ENCODE measurements around the gene DGKI. TPM values are rescaled to one million over a fixed set of nuclear protein-coding genes. Genes with fewer than 3 reads are reported as not detected.
A peak's percentile ranks its signal among the peaks of the same experiment; 100 is the strongest.

DGKI gene
- polyA plus RNA-seq, result under 1 TPM in 2 of 4 donors, not detected in 2; 0.35 to 0.54 TPM
- long read RNA-seq, donor 1, partial matches to known transcripts, result 1,912 of 1,928 reads
- long read RNA-seq, donor 1, other reads (novel, unspliced or antisense), result 16 of 1,928 reads
- long read RNA-seq, donor 2, partial matches to known transcripts, result 399 of 399 reads
- long read RNA-seq, donor 2, other reads (novel, unspliced or antisense), result 0 of 399 reads
- long read RNA-seq, donor 3, result 0 reads
- long read RNA-seq, donor 4, result 0 reads
- long read RNA-seq, donor 5, result 0 reads
- long read RNA-seq, donor 6, partial matches to known transcripts, result 646 of 646 reads
- long read RNA-seq, donor 6, other reads (novel, unspliced or antisense), result 0 of 646 reads
- long read RNA-seq, donor 7, partial matches to known transcripts, result 946 of 964 reads
- long read RNA-seq, donor 7, other reads (novel, unspliced or antisense), result 18 of 964 reads
- long read RNA-seq, donor 8, result 0 reads
- long read RNA-seq, donor 9, result 0 reads
- long read RNA-seq, donor 10, result 0 reads

GRCh38 chr7:137846827-137847567 lies at the start of gene DGKI:
DGKI (minus strand) TSS chr7:137846974.
- Histone ChIP-seq H3K9me3 (ENCODE audit: control insufficient read depth in 2 of 2, insufficient read depth in 1 of 2, low read depth in 1 of 2, low read length in 1 of 2) (no peaks in the 10 kb centered on the region), H3K4me3 (ENCODE audit: low read depth in 1 of 3, low read length in 3 of 3) (peak within 1 kb of the TSS in 2 of 3 donors; percentile 24 to 43), H3K27me3 (ENCODE audit: control insufficient read depth in 3 of 3, insufficient read depth in 3 of 3, low read length in 3 of 3) (peaks cover 2 to 50% (median 24%) of the 10 kb centered on the region in 3 donors), H3K36me3 (ENCODE audit: control insufficient read depth in 3 of 3, insufficient read depth in 2 of 3, low read depth in 1 of 3, low read length in 3 of 3) (no peaks in the 10 kb centered on the region), H3K4me1 (ENCODE audit: control insufficient read depth in 3 of 3, insufficient read depth in 2 of 3, low read depth in 1 of 3, low read length in 2 of 3) (peaks cover 0 to 4% (median 0%) of the 10 kb centered on the region in 3 donors), H3K27ac (ENCODE audit: low read depth in 1 of 3, low read length in 2 of 3) (peak within 1 kb of the TSS in 1 of 3 donors; percentile 11)
- DNase-seq (peak in 1 of 2 donors; percentile 20), FAIRE-seq (no peak)
- 2 to 11% (median 6%) methylated on average over 49 to 66 of the region's 66 CpGs for WGBS, 3 donors

- FAIRE-seq, result no peak
Measured at GRCh38 chr7:137895301-137896221, 48.8 kb upstream of the DGKI start.

GRCh38 chr7:137893143-137893742 lies 46.5 kb upstream of the DGKI start:
- peaks cover 11 to 48% (median 16%) of the 10 kb centered on the region in 3 donors for H3K36me3 ChIP-seq (ENCODE audit: control insufficient read depth in 3 of 3, insufficient read depth in 2 of 3, low read depth in 1 of 3, low read length in 3 of 3)
- H3K9me3 ChIP-seq (ENCODE audit: control insufficient read depth in 2 of 2, insufficient read depth in 1 of 2, low read depth in 1 of 2, low read length in 1 of 2), result peaks cover 0 to 9% of the 10 kb centered on the region in 2 donors
- no peaks in the 10 kb centered on the region for H3K4me1 ChIP-seq (ENCODE audit: control insufficient read depth in 3 of 3, insufficient read depth in 2 of 3, low read depth in 1 of 3, low read length in 2 of 3)
- no peak for FAIRE-seq
- no peak for DNase-seq
- no peak overlapping the region for H3K4me3 ChIP-seq (ENCODE audit: low read depth in 1 of 3, low read length in 3 of 3)
- no peak overlapping the region for H3K27ac ChIP-seq (ENCODE audit: low read depth in 1 of 3, low read length in 2 of 3)
- H3K27me3 ChIP-seq (ENCODE audit: control insufficient read depth in 3 of 3, insufficient read depth in 3 of 3, low read length in 3 of 3), result no peaks in the 10 kb centered on the region

More at GRCh38 chr7:137895301-137896221, 48.8 kb upstream of the DGKI start:
- Histone ChIP-seq H3K27ac (ENCODE audit: low read depth in 1 of 3, low read length in 2 of 3) (no peak overlapping the region), H3K9me3 (ENCODE audit: control insufficient read depth in 2 of 2, insufficient read depth in 1 of 2, low read depth in 1 of 2, low read length in 1 of 2) (peaks cover 0 to 9% of the 10 kb centered on the region in 2 donors), H3K4me1 (ENCODE audit: control insufficient read depth in 3 of 3, insufficient read depth in 2 of 3, low read depth in 1 of 3, low read length in 2 of 3) (no peaks in the 10 kb centered on the region), H3K4me3 (ENCODE audit: low read depth in 1 of 3, low read length in 3 of 3) (no peak overlapping the region), H3K27me3 (ENCODE audit: control insufficient read depth in 3 of 3, insufficient read depth in 3 of 3, low read length in 3 of 3) (no peaks in the 10 kb centered on the region), H3K36me3 (ENCODE audit: control insufficient read depth in 3 of 3, insufficient read depth in 2 of 3, low read depth in 1 of 3, low read length in 3 of 3) (peaks cover 13 to 48% (median 20%) of the 10 kb centered on the region in 3 donors)
- 67 to 82% (median 75%) methylated on average over 8 of the region's 8 CpGs for WGBS, 3 donors
- DNase-seq, result no peak

- H3K36me3 ChIP-seq (ENCODE audit: control insufficient read depth in 3 of 3, insufficient read depth in 2 of 3, low read depth in 1 of 3, low read length in 3 of 3), result peaks cover 8 to 50% (median 16%) of the 10 kb centered on the region in 3 donors
- H3K27ac ChIP-seq (ENCODE audit: low read depth in 1 of 3, low read length in 2 of 3), result no peak overlapping the region
- H3K27me3 ChIP-seq (ENCODE audit: control insufficient read depth in 3 of 3, insufficient read depth in 3 of 3, low read length in 3 of 3), result no peaks in the 10 kb centered on the region
- FAIRE-seq (no peak), DNase-seq (no peak)
- no peak overlapping the region for H3K4me3 ChIP-seq (ENCODE audit: low read depth in 1 of 3, low read length in 3 of 3)
- no peaks in the 10 kb centered on the region for H3K4me1 ChIP-seq (ENCODE audit: control insufficient read depth in 3 of 3, insufficient read depth in 2 of 3, low read depth in 1 of 3, low read length in 2 of 3)
- H3K9me3 ChIP-seq (ENCODE audit: control insufficient read depth in 2 of 2, insufficient read depth in 1 of 2, low read depth in 1 of 2, low read length in 1 of 2), result peaks cover 0 to 9% of the 10 kb centered on the region in 2 donors
- WGBS, 3 donors, result 83 to 96% (median 87%) methylated on average over 4 of the region's 4 CpGs
Measured at GRCh38 chr7:137891016-137891655, 44.4 kb upstream of the DGKI start.

- 44 to 90% (median 84%) methylated on average over 3 of the region's 3 CpGs for WGBS, 3 donors
- no peak overlapping the region for H3K4me3 ChIP-seq (ENCODE audit: low read depth in 1 of 3, low read length in 3 of 3)
- FAIRE-seq, result no peak
- no peak for DNase-seq
- peaks cover 0 to 9% of the 10 kb centered on the region in 2 donors for H3K9me3 ChIP-seq (ENCODE audit: control insufficient read depth in 2 of 2, insufficient read depth in 1 of 2, low read depth in 1 of 2, low read length in 1 of 2)
- no peaks in the 10 kb centered on the region for H3K27me3 ChIP-seq (ENCODE audit: control insufficient read depth in 3 of 3, insufficient read depth in 3 of 3, low read length in 3 of 3)
- H3K36me3 ChIP-seq (ENCODE audit: control insufficient read depth in 3 of 3, insufficient read depth in 2 of 3, low read depth in 1 of 3, low read length in 3 of 3), result peaks cover 3 to 46% (median 12%) of the 10 kb centered on the region in 3 donors
- no peak overlapping the region for H3K27ac ChIP-seq (ENCODE audit: low read depth in 1 of 3, low read length in 2 of 3)
- no peaks in the 10 kb centered on the region for H3K4me1 ChIP-seq (ENCODE audit: control insufficient read depth in 3 of 3, insufficient read depth in 2 of 3, low read depth in 1 of 3, low read length in 2 of 3)
Measured at GRCh38 chr7:137890449-137890921, 43.7 kb upstream of the DGKI start.

GRCh38 chr7:137888241-137888640 lies 41.5 kb upstream of the DGKI start:
- Histone ChIP-seq H3K4me1 (ENCODE audit: control insufficient read depth in 3 of 3, insufficient read depth in 2 of 3, low read depth in 1 of 3, low read length in 2 of 3) (no peaks in the 10 kb centered on the region), H3K9me3 (ENCODE audit: control insufficient read depth in 2 of 2, insufficient read depth in 1 of 2, low read depth in 1 of 2, low read length in 1 of 2) (no peaks in the 10 kb centered on the region), H3K4me3 (ENCODE audit: low read depth in 1 of 3, low read length in 3 of 3) (no peak overlapping the region), H3K27ac (ENCODE audit: low read depth in 1 of 3, low read length in 2 of 3) (no peak overlapping the region), H3K36me3 (ENCODE audit: control insufficient read depth in 3 of 3, insufficient read depth in 2 of 3, low read depth in 1 of 3, low read length in 3 of 3) (peaks cover under 1 to 49% (median 18%) of the 10 kb centered on the region in 3 donors), H3K27me3 (ENCODE audit: control insufficient read depth in 3 of 3, insufficient read depth in 3 of 3, low read length in 3 of 3) (no peaks in the 10 kb centered on the region)
- no peak for FAIRE-seq
- WGBS, 3 donors, result 78 to 97% (median 85%) methylated on average over 2 of the region's 2 CpGs
- DNase-seq, result no peak

GRCh38 chr7:137886746-137887145 lies 40.0 kb upstream of the DGKI start:
- Histone ChIP-seq H3K4me1 (ENCODE audit: control insufficient read depth in 3 of 3, insufficient read depth in 2 of 3, low read depth in 1 of 3, low read length in 2 of 3) (no peaks in the 10 kb centered on the region), H3K4me3 (ENCODE audit: low read depth in 1 of 3, low read length in 3 of 3) (no peak overlapping the region), H3K36me3 (ENCODE audit: control insufficient read depth in 3 of 3, insufficient read depth in 2 of 3, low read depth in 1 of 3, low read length in 3 of 3) (peaks cover 0 to 54% (median 29%) of the 10 kb centered on the region in 3 donors), H3K27ac (ENCODE audit: low read depth in 1 of 3, low read length in 2 of 3) (peak overlapping the region in 1 of 3 donors; percentile 22), H3K9me3 (ENCODE audit: control insufficient read depth in 2 of 2, insufficient read depth in 1 of 2, low read depth in 1 of 2, low read length in 1 of 2) (peaks cover 0 to 14% of the 10 kb centered on the region in 2 donors), H3K27me3 (ENCODE audit: control insufficient read depth in 3 of 3, insufficient read depth in 3 of 3, low read length in 3 of 3) (no peaks in the 10 kb centered on the region)
- DNase-seq (no peak), FAIRE-seq (no peak)
- 70 to 87% (median 85%) methylated on average over 2 of the region's 2 CpGs for WGBS, 3 donors
